Sigmoid colon (tissue), 3 donors: ENCODE measurements around the gene PRPH2.

Source experiments
- POLR2A ChIP-seq, 2 donors: fragments of 450-650 bp; IDR thresholded peaks; one replicate each; pipeline ENCODE4 v1.6.1; 2016; ENCODE audit warnings: antibody characterized with exemption in 2 of 2, mild to moderate bottlenecking in 2 of 2, moderate library complexity in 2 of 2
- TF ChIP-seq, protein P1 (sequence below), 4 experiments: fragments of 450-650 bp in 3 of 4; fragments of 200-600 bp in 1 of 4; IDR thresholded peaks; one replicate each; pipeline ENCODE4 v1.5.1; 2016 to 2019; ENCODE audit warnings: antibody characterized with exemption in 4 of 4, mild to moderate bottlenecking in 3 of 4, moderate library complexity in 2 of 4

- TF ChIP-seq, protein P1, sequence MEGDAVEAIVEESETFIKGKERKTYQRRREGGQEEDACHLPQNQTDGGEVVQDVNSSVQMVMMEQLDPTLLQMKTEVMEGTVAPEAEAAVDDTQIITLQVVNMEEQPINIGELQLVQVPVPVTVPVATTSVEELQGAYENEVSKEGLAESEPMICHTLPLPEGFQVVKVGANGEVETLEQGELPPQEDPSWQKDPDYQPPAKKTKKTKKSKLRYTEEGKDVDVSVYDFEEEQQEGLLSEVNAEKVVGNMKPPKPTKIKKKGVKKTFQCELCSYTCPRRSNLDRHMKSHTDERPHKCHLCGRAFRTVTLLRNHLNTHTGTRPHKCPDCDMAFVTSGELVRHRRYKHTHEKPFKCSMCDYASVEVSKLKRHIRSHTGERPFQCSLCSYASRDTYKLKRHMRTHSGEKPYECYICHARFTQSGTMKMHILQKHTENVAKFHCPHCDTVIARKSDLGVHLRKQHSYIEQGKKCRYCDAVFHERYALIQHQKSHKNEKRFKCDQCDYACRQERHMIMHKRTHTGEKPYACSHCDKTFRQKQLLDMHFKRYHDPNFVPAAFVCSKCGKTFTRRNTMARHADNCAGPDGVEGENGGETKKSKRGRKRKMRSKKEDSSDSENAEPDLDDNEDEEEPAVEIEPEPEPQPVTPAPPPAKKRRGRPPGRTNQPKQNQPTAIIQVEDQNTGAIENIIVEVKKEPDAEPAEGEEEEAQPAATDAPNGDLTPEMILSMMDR (IDR thresholded peaks at IDR 0.05), result no peak
- TF ChIP-seq POLR2A (IDR thresholded peaks at IDR 0.05), result no peak
Observed at GRCh38 chr6:42740725-42741124, 18.3 kb upstream of the PRPH2 start.
